GM18526 (cell line): ENCODE data around the gene PGP.

Experiments
- POLR2A ChIP-seq: IDR thresholded peaks from 3 replicates; pipeline ENCODE4 v1.6.1; 2011; ENCODE audit not compliant: insufficient read length; ENCODE audit errors: extremely low read depth

Gene PGP

GRCh38 chr16:2183671-2184070 is 31.0 kb downstream of the PGP start:
- TF ChIP-seq POLR2A, result no peak

GRCh38 chr16:2181952-2182351 is 32.7 kb downstream of the PGP start:
- no peak for TF ChIP-seq POLR2A

- no peak for TF ChIP-seq POLR2A
These were observed 33.4 kb downstream of the PGP start for GRCh38 chr16:2180962-2181923.

DNA sequence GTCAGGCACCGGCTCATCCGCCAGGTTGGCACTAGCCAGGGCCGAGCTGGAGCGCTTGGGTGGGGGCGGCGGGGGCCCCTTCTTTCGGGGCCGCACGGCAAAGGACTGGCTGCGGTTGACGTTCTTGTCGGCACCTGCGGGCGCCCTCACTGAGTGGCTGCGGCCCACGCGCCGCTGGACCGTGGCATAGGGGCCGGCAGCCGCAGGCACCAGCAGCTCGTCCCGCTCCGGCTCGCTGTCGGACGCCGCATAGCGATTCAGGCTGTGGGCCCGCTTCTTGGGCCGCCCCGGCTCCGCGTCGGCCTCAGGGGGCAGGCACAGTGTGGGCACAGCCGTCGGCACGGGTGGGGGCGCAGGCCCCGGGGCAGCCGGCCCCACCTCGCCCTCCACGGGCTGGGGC is 34.2 kb downstream of the PGP start:
- no peak for TF ChIP-seq POLR2A

DNA sequence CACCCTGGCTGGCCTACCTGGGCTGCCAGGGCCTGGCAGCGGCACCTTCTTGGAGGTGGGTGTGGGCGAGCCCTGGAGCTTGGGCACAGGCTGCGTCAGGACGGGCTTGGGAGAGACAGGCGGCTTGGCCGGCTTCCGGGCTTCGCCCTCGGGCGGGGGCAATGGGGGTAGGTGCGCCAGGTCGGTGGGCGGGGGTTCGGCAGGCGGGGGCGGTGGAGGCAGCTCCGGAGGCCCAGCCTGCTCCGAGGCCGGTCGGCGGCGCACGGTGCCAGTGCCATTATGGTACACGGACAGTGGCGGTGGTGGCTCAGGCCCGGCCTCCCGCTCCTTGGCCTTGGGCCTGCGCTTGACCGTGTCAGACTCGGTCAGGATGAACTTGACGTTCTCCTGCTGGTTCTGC is 35.1 kb downstream of the PGP start:
- no peak for TF ChIP-seq POLR2A

DNA sequence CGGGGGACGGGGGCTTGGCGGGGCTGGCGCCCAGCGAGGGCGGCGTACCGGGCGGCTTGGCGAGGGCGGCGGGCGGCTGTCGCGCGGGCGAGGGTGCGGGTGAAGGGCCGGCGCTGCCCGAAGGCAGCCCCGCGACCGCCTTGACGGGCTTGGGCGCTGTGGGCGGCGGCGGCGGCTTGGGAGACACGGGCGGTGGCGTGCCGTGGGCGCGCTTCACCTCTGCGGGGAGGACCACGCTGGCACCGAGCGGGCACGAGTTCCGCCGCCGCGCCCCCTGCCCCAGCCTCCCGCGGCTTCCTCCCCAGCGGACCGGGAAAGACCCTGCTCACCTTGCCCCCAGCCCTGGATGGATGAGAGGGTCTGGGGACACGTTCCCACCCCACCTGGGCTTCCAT is 35.5 kb downstream of the PGP start:
- no peak for TF ChIP-seq POLR2A

GRCh38 chr16:2178321-2179106 is 36.1 kb downstream of the PGP start:
- TF ChIP-seq POLR2A, result no peak

GRCh38 chr16:2177561-2177960 is 37.1 kb downstream of the PGP start:
- TF ChIP-seq POLR2A, result no peak

DNA sequence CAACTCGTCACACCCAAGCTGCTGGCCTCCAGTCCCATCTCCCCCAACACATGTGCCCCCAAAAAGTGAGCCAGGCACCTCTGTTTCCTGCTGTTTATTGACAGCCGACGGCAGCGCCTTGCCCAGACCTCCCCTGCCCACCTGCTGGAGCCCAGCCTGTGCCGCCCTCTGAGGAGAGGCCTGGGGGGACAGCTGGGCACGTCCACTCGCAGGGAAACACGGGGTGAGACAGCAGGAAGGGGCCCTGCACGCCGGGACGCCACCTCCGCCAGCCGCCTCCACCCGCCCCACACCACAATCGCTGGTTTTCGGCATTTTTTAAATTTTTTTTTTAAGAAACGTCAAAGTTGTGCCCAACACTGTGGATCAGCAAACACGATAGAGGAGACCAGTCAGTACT is 37.5 kb downstream of the PGP start:
- no peak for TF ChIP-seq POLR2A

- no peak for TF ChIP-seq POLR2A
These were observed 38.6 kb downstream of the PGP start for GRCh38 chr16:2176047-2176446.

DNA sequence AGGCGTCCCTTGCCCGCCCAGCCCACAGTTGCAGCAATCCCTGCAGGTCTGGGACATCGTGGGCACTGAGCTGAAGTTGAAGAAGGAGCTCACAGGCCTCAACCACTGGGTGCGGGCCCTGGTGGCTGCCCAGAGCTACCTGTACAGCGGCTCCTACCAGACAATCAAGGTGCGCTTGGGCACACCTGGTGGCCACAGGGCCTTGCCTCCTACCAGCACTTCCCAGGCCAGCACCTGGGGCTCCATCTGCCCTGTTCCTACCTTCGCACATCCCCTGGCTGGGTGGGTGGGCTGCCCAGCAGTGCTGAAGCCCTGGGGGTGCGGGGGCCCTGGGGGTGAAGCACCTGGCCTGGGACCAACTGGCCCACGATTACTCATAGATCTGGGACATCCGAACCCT is 39.2 kb downstream of the PGP start:
- TF ChIP-seq POLR2A, result no peak

DNA sequence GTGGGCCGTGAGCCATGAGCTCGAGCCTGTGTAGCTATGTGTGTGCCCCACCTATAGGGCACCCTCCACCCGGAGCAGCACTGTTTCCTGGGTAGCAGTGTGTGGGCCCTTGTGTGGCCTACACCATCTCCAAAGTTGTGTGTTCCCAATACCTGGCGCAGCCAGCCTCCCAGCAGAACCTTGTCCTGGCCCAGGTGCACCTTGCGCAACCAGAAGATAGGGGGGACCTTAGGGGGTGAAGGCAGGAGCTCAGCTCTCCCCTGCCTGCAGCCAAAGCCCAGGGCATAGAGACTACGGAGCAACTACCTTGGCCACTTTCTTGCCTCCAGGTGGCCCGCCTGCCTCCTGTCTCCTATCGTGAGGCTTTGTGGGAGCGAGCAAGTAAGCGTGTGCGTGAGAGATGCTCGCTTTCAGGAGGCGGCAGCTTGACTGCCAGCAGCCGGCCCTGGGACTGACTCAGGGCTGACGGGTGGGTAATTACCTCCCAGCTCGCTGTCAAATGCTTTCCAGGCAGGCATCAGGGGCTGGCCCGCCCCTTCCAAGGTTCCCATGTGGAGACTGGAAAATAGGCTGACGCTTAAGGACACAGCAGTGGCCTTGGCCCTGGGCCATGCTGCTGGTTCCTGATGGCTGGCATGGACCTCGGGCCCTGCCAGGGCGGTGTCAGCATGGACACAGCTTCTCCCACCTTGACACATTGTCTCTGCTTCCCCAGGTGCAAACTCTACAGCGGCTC is 40.1 kb downstream of the PGP start:
- TF ChIP-seq POLR2A, result no peak

DNA sequence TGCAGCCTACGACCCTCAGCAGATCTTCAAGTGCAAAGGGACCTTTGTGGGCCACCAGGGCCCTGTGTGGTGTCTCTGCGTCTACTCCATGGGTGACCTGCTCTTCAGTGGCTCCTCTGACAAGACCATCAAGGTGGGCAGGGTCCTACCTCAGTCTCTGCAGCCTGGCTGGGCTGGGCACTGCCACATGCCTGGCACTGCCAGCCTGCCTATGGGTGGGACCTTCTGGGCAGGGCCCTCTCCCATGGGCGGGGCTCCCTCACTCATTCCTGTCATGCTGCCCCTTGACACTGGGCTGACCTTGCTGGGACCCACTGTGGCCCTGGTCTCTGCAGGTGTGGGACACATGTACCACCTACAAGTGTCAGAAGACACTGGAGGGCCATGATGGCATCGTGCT is 40.7 kb downstream of the PGP start:
- TF ChIP-seq POLR2A, result no peak

DNA sequence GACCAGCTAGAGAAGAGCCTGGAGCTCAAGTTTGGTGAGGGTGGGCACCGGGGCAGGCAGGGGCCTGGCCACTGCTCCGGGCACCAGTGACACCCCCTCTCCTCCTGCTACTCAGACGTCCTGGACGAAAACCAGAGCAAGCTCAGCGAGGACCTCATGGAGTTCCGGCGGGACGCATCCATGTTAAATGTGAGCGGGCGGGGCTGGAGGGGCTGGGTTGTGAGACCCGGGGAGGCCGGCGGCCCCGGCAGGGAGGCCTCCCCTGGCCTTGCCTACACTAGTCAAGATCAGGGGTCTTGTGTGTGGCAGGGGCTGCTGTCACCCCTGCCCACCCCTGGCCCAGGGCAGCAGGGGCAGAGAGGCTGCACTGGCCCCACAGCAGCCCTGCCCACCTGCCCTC is 41.3 kb downstream of the PGP start:
- no peak for TF ChIP-seq POLR2A

GRCh38 chr16:2172688-2173335 is 41.8 kb downstream of the PGP start:
- TF ChIP-seq POLR2A, result no peak
